HepG2 (cell line): ENCODE measurements around the gene CARS2. TPM values are rescaled to one million over a fixed set of nuclear protein-coding genes. Genes with fewer than 3 reads are reported as not detected.

Experiments
- CC2D1A ChIP-seq: sonication (generic); formaldehyde crosslinking; IDR thresholded peaks from 2 replicates; pipeline ENCODE4 v1.8.1; 2023; ENCODE audit warnings: mild to moderate bottlenecking, missing genetic modification reagents
- IRF2 ChIP-seq: IDR thresholded peaks from 2 replicates; pipeline ENCODE4 v1.6.1; 2018; ENCODE audit warnings: missing genetic modification reagents, missing compliant biosample characterization
- MYNN ChIP-seq: sonication (generic); formaldehyde crosslinking; IDR thresholded peaks from 2 replicates; pipeline ENCODE4 v1.4.0; 2020; ENCODE audit warnings: mild to moderate bottlenecking, low read depth, missing genetic modification reagents
- NCOR1 ChIP-seq: fragments of 200-600 bp; sonication (generic); IDR thresholded peaks from 2 replicates; pipeline ENCODE4 v1.7.0; 2017; ENCODE audit warnings: antibody characterized with exemption, low read length, borderline replicate concordance
- PCBP1 ChIP-seq: fragments of 200-400 bp; formaldehyde crosslinking; IDR thresholded peaks from 2 replicates; pipeline ENCODE4 v1.6.1; 2017; ENCODE audit warnings: mild to moderate bottlenecking, low read depth, low read length, borderline replicate concordance
- SOX5 ChIP-seq: IDR thresholded peaks from 2 replicates; pipeline ENCODE4 v1.6.1; 2016; ENCODE audit warnings: borderline replicate concordance
- TEAD3 ChIP-seq: optimal IDR thresholded peaks from 2 replicates; pipeline ENCODE3; 2016; ENCODE audit warnings: borderline replicate concordance
- THAP11 ChIP-seq: IDR thresholded peaks from 2 replicates; pipeline ENCODE4 v1.6.1; 2016; ENCODE audit warnings: missing biosample characterization, missing genetic modification reagents
- TOPORS ChIP-seq: sonication (generic); formaldehyde crosslinking; IDR thresholded peaks from 2 replicates; pipeline ENCODE4 v1.8.0; 2023; ENCODE audit warnings: mild to moderate bottlenecking, missing genetic modification reagents
- ZNF619 ChIP-seq: sonication (generic); formaldehyde crosslinking; IDR thresholded peaks from 2 replicates; pipeline ENCODE4 v1.4.0; 2020; ENCODE audit warnings: mild to moderate bottlenecking, missing genetic modification reagents
- ZNF691 ChIP-seq: sonication (generic); formaldehyde crosslinking; IDR thresholded peaks from 2 replicates; pipeline ENCODE4 v1.4.0; 2020; ENCODE audit warnings: missing genetic modification reagents, low read depth, mild to moderate bottlenecking, borderline replicate concordance
- polyA plus RNA-seq, 8 experiments: library from polyadenylated mRNA; depleted of rRNA in 3 of 8; stranded (reverse) in 7 of 8; unstranded in 1 of 8; fragments of >200 nt; fragmentation: Illumina TruSeq in 4 of 8; extraction: Trizol in 4 of 8; gene quantifications; 2 replicates each; pipeline versions ENCODE4 v1.2.1 to v1.2.3, GENCODE V29; 2011 to 2016; ENCODE audit warnings: low read depth in 4 of 8, missing spikeins in 1 of 8, mixed read lengths in 1 of 8; ENCODE audit not compliant: insufficient read depth in 1 of 8
- total RNA-seq, 5 experiments: library from RNA; depleted of rRNA; stranded (reverse); fragments of >200 nt; fragmentation: Illumina TruSeq; extraction: Trizol; gene quantifications; 2 replicates each; pipeline ENCODE4 v1.2.3, GENCODE V29; 2016; ENCODE audit warnings: low read depth in 1 of 5
- TF ChIP-seq, protein P1 (sequence below), 2 experiments: sonication (generic) in 1 of 2; formaldehyde crosslinking in 1 of 2; IDR thresholded peaks; 2 replicates each; pipeline versions ENCODE4 v1.6.1 to v1.9.0; 2014 to 2022; ENCODE audit warnings: antibody characterized with exemption in 1 of 2, borderline replicate concordance in 1 of 2, inconsistent platforms in 1 of 2, low read depth in 1 of 2, missing genetic modification reagents in 1 of 2
- TF ChIP-seq, protein P2 (sequence below): fragments of 450-650 bp; IDR thresholded peaks from 2 replicates; pipeline ENCODE4 v1.6.1; 2017
- TF ChIP-seq, protein P3 (sequence below): sonication (generic); formaldehyde crosslinking; IDR thresholded peaks from 2 replicates; pipeline ENCODE4 v1.4.0; 2020; ENCODE audit warnings: mild to moderate bottlenecking, missing genetic modification reagents, borderline replicate concordance
- TF ChIP-seq, protein P4 (sequence below): IDR thresholded peaks from 2 replicates; pipeline ENCODE4 v1.6.1; 2016; ENCODE audit warnings: missing compliant biosample characterization, missing genetic modification reagents, borderline replicate concordance
- TF ChIP-seq, protein P5 (sequence below): sonication (generic); formaldehyde crosslinking; IDR thresholded peaks from 2 replicates; pipeline ENCODE4 v1.4.0; 2020; ENCODE audit warnings: mild to moderate bottlenecking, low read depth, missing genetic modification reagents

CARS2 gene
- total and polyA plus RNA-seq, 2 of the 13 experiments (the other 11 are each of a cell fraction or from before 2014, with no cell fraction given) = 41.1 to 59.3 TPM

GRCh38 chr13:110600261-110600819, 105.6 kb downstream of the CARS2 start (continued):
- TF ChIP-seq, protein P1, sequence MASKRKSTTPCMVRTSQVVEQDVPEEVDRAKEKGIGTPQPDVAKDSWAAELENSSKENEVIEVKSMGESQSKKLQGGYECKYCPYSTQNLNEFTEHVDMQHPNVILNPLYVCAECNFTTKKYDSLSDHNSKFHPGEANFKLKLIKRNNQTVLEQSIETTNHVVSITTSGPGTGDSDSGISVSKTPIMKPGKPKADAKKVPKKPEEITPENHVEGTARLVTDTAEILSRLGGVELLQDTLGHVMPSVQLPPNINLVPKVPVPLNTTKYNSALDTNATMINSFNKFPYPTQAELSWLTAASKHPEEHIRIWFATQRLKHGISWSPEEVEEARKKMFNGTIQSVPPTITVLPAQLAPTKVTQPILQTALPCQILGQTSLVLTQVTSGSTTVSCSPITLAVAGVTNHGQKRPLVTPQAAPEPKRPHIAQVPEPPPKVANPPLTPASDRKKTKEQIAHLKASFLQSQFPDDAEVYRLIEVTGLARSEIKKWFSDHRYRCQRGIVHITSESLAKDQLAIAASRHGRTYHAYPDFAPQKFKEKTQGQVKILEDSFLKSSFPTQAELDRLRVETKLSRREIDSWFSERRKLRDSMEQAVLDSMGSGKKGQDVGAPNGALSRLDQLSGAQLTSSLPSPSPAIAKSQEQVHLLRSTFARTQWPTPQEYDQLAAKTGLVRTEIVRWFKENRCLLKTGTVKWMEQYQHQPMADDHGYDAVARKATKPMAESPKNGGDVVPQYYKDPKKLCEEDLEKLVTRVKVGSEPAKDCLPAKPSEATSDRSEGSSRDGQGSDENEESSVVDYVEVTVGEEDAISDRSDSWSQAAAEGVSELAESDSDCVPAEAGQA (IDR thresholded peaks at IDR 0.05; ENCODE audit: low read depth) = no peak
- TF ChIP-seq, protein P1 (CRISPR knock-in tag; IDR thresholded peaks at IDR 0.05; ENCODE audit: borderline replicate concordance) = no peak
- TF ChIP-seq, protein P2, sequence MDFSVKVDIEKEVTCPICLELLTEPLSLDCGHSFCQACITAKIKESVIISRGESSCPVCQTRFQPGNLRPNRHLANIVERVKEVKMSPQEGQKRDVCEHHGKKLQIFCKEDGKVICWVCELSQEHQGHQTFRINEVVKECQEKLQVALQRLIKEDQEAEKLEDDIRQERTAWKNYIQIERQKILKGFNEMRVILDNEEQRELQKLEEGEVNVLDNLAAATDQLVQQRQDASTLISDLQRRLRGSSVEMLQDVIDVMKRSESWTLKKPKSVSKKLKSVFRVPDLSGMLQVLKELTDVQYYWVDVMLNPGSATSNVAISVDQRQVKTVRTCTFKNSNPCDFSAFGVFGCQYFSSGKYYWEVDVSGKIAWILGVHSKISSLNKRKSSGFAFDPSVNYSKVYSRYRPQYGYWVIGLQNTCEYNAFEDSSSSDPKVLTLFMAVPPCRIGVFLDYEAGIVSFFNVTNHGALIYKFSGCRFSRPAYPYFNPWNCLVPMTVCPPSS = no peak
- no peak for TF ChIP-seq CC2D1A (CRISPR knock-in tag)
- TF ChIP-seq THAP11 (CRISPR knock-in tag) = no peak
- TF ChIP-seq, protein P3, sequence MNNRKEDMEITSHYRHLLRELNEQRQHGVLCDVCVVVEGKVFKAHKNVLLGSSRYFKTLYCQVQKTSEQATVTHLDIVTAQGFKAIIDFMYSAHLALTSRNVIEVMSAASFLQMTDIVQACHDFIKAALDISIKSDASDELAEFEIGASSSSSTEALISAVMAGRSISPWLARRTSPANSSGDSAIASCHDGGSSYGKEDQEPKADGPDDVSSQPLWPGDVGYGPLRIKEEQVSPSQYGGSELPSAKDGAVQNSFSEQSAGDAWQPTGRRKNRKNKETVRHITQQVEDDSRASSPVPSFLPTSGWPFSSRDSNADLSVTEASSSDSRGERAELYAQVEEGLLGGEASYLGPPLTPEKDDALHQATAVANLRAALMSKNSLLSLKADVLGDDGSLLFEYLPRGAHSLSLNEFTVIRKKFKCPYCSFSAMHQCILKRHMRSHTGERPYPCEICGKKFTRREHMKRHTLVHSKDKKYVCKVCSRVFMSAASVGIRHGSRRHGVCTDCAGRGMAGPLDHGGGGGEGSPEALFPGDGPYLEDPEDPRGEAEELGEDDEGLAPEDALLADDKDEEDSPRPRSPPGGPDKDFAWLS (CRISPR knock-in tag) = no peak
- TF ChIP-seq MYNN = no peak
- TF ChIP-seq SOX5 (CRISPR knock-in tag) = no peak
- no peak for TF ChIP-seq PCBP1
- TF ChIP-seq, protein P4, sequence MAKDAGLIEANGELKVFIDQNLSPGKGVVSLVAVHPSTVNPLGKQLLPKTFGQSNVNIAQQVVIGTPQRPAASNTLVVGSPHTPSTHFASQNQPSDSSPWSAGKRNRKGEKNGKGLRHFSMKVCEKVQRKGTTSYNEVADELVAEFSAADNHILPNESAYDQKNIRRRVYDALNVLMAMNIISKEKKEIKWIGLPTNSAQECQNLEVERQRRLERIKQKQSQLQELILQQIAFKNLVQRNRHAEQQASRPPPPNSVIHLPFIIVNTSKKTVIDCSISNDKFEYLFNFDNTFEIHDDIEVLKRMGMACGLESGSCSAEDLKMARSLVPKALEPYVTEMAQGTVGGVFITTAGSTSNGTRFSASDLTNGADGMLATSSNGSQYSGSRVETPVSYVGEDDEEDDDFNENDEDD (CRISPR knock-in tag) = no peak
- no peak for TF ChIP-seq TOPORS
- TF ChIP-seq, protein P5, sequence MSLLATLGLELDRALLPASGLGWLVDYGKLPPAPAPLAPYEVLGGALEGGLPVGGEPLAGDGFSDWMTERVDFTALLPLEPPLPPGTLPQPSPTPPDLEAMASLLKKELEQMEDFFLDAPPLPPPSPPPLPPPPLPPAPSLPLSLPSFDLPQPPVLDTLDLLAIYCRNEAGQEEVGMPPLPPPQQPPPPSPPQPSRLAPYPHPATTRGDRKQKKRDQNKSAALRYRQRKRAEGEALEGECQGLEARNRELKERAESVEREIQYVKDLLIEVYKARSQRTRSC = no peak
- no peak for TF ChIP-seq NCOR1
- no peak for TF ChIP-seq ZNF691 (CRISPR knock-in tag)
- no peak for TF ChIP-seq TEAD3
- TF ChIP-seq IRF2 (CRISPR knock-in tag) = no peak
- TF ChIP-seq ZNF619 (CRISPR knock-in tag) = no peak
